GM23248 (cell line): Measurements from ENCODE around the gene HDAC7. TPM values are rescaled to one million over a fixed set of nuclear protein-coding genes. Genes with fewer than 3 reads are reported as not detected.

Experiments
- DNase-seq: peaks from one replicate; pipeline ENCODE4 v3.0.0-alpha.2; 2015
- H2AFZ ChIP-seq: fragments of 200-600 bp; sonication (generic); 2 replicates; pipeline ENCODE4 v1.6.1; 2016; ENCODE audit warnings: antibody characterized with exemption
- H3F3A ChIP-seq: fragments of 200-600 bp; sonication (generic); 2 replicates; pipeline ENCODE4 v1.6.1; 2016; ENCODE audit warnings: mild to moderate bottlenecking, antibody characterized with exemption, mixed run types; ENCODE audit not compliant: insufficient read depth
- H3K27ac ChIP-seq: fragments of 200-600 bp; sonication (generic); 2 replicates; pipeline ENCODE4 v1.5.1; 2016; ENCODE audit warnings: mild to moderate bottlenecking
- H3K27me3 ChIP-seq: fragments of 200-600 bp; sonication (generic); replicated peaks from 2 replicates; pipeline ENCODE4 v1.6.1; 2016; ENCODE audit warnings: mild to moderate bottlenecking; ENCODE audit not compliant: insufficient read depth
- H3K36me3 ChIP-seq: fragments of 200-600 bp; sonication (generic); 2 replicates; pipeline ENCODE4 v1.6.1; 2016; ENCODE audit warnings: low read depth, mild to moderate bottlenecking
- H3K4me1 ChIP-seq: fragments of 200-600 bp; sonication (generic); 2 replicates; pipeline ENCODE4 v1.6.1; 2016; ENCODE audit warnings: mild to moderate bottlenecking; ENCODE audit not compliant: insufficient read depth
- H3K4me2 ChIP-seq: fragments of 200-600 bp; sonication (generic); one replicate; pipeline ENCODE4 v1.6.1; 2016; ENCODE audit warnings: mild to moderate bottlenecking; ENCODE audit not compliant: unreplicated experiment
- H3K4me3 ChIP-seq: fragments of 200-600 bp; sonication (generic); 2 replicates; pipeline ENCODE4 v1.5.1; 2016; ENCODE audit warnings: mild to moderate bottlenecking
- H3K79me2 ChIP-seq: fragments of 200-600 bp; sonication (generic); 2 replicates; pipeline ENCODE4 v1.6.1; 2016; ENCODE audit warnings: mild to moderate bottlenecking; ENCODE audit not compliant: insufficient read depth
- H3K9ac ChIP-seq: fragments of 200-600 bp; sonication (generic); 2 replicates; pipeline ENCODE4 v1.6.1; 2016; ENCODE audit warnings: mild to moderate bottlenecking
- H3K9me2 ChIP-seq: fragments of 200-600 bp; sonication (generic); 2 replicates; pipeline ENCODE4 v1.6.1; 2016; ENCODE audit warnings: mixed run types, mild to moderate bottlenecking, moderate library complexity; ENCODE audit not compliant: insufficient read depth
- H3K9me3 ChIP-seq: fragments of 200-600 bp; sonication (generic); one replicate; pipeline ENCODE4 v1.6.1; 2017; ENCODE audit warnings: low read depth
- H4K20me1 ChIP-seq: fragments of 200-600 bp; sonication (generic); 2 replicates; pipeline ENCODE4 v1.6.0; 2016; ENCODE audit not compliant: insufficient read depth
- EZH2 ChIP-seq: fragments of 200-600 bp; sonication (generic); IDR thresholded peaks from 2 replicates; pipeline ENCODE4 v1.6.1; 2018; ENCODE audit warnings: antibody characterized with exemption, mild to moderate bottlenecking; ENCODE audit not compliant: insufficient read depth, poor library complexity, severe bottlenecking
- EZH2phosphoT487 ChIP-seq: fragments of 200-600 bp; sonication (generic); IDR thresholded peaks from 2 replicates; pipeline ENCODE4 v1.6.1; 2018; ENCODE audit warnings: antibody characterized with exemption, moderate library complexity, mild to moderate bottlenecking, low read depth; ENCODE audit not compliant: insufficient read depth
- WGBS, 2 experiments: methylation state at CpG; one replicate each; pipeline ENCODE4 v1.1.6; 2015 to 2017; ENCODE audit warnings: low lambda C conversion rate in 2 of 2, low coverage in 1 of 2; ENCODE audit errors: missing lambda C conversion rate in 2 of 2; 5-methylcytosine and 5-hydroxymethylcytosine counted together
- in situ Hi-C: fragments of 300-500 bp; cut with MboI; formaldehyde crosslinking; loops from 2 replicates; pipeline ENCODE4 v1.15.0; 2020
- polyA plus RNA-seq: library from polyadenylated mRNA; unstranded; fragments of >200 nt; fragmentation: Nextera tagmentation; extraction: Ambion mirVana; gene quantifications from 2 replicates; pipeline ENCODE4 v1.2.1, GENCODE V29; 2016
- total RNA-seq: library from RNA; depleted of rRNA; stranded (reverse); fragments of >200 nt; shearing (Covaris generic); gene quantifications from 2 replicates; pipeline ENCODE4 v1.2.3, GENCODE V29; 2014

The HDAC7 gene
- total and polyA plus RNA-seq, 2 experiments from 2014 or later, result 46.2 to 62.9 TPM

DNA sequence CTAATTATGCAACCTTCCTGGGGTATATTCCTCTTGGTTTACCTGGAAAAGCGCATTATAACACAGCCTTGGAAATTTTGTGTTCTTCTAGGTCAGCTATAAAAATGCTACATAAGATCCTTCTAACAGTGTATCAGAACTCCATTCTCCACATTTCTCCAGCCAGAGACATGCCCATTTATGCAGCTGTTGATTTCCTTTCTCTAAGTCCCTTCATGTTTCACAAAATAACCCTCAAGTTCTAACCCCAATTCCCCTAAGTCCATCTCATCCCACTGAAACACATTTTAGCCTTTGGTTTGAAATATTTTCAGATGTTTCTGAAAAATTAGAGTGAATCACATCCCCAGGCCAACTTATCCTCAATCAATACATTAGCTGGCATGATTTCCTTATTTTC lies 20.9 kb upstream of the HDAC7 start:
- DNase-seq, result no peak
- Histone ChIP-seq H4K20me1 (no peaks in the 10 kb centered on the region), H3F3A (peaks cover 14% of the 10 kb centered on the region; the same call in 1 of the 2 replicates), H3K9me3 (no peaks in the 10 kb centered on the region), H3K27ac (no peak overlapping the region), H2AFZ (no peak overlapping the region), H3K4me1 (peaks cover 5% of the 10 kb centered on the region; the same call in 1 of the 2 replicates), H3K4me3 (no peak overlapping the region), H3K9ac (no peak overlapping the region), H3K9me2 (no peaks in the 10 kb centered on the region), H3K4me2 (no peak overlapping the region), H3K27me3 (no peaks in the 10 kb centered on the region), H3K79me2 (no peaks in the 10 kb centered on the region), H3K36me3 (peaks cover 1% of the 10 kb centered on the region; the same call in 1 of the 2 replicates)
- in situ Hi-C loops, result no loop called here
- TF ChIP-seq EZH2phosphoT487 (no peak), EZH2 (no peak)
- 97 to 100% methylated on average over 1 of the region's 1 CpG for WGBS, 2 experiments

DNA sequence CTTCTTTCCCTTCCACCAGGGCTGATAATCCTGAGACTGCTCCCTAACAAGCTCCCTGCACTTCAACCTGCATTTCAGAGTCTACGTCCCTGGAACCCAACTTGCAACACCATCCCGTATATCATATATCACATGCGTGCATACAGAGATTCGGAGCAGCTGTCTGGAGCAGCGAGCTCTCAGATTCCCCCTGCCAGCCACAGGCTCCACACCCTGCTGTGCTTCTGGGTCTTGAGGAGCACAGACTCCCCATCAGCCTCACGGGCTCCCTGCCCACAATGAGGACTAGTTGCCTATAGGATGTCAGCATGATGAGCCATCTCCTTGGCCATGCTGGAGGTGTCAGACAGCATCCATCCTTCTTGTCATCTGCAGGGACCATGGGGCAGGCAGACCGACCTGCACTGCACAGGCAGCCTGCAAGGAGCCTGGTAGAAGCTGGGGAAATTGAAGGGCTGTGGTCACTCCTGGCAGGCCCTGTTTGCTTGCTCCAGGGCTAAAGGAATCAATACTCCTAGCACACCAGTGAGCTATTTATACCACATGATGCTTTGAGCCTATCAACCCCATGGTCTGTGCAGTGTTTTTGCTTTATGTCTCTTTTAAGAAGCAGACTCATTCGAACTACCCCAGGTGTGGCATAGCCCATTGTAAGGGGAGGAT lies 19.6 kb upstream of the HDAC7 start:
- peak; percentile 44 for DNase-seq

GRCh38 chr12:47838286-47838931 lies 18.7 kb upstream of the HDAC7 start:
- no peak overlapping the region for H3K27ac ChIP-seq
- H4K20me1 ChIP-seq, result no peaks in the 10 kb centered on the region
- peak; percentile 71 for DNase-seq
- in situ Hi-C loops, result loop anchor here (5.0 to 10.0 kb wide), 2 partner anchors 54 to 126 kb away; no protein-coding TSS in a partner anchor
- H3K36me3 ChIP-seq, result no peaks in the 10 kb centered on the region
- no peak overlapping the region for H3K4me3 ChIP-seq
- no peak overlapping the region for H2AFZ ChIP-seq
- peaks cover 14% of the 10 kb centered on the region; the same call in 1 of the 2 replicates for H3F3A ChIP-seq
- H3K4me2 ChIP-seq, result no peak overlapping the region
- H3K9ac ChIP-seq, result no peak overlapping the region
- no peaks in the 10 kb centered on the region for H3K9me2 ChIP-seq
- H3K9me3 ChIP-seq, result no peaks in the 10 kb centered on the region
- no peak for TF ChIP-seq EZH2
- no peak for TF ChIP-seq EZH2phosphoT487
- 32 to 35% methylated on average over 9 to 10 of the region's 10 CpGs for WGBS, 2 experiments
- no peaks in the 10 kb centered on the region for H3K27me3 ChIP-seq
- H3K79me2 ChIP-seq, result no peaks in the 10 kb centered on the region
- H3K4me1 ChIP-seq, result peaks cover 5% of the 10 kb centered on the region; the same call in 1 of the 2 replicates

More for the DNA sequence above, 19.6 kb upstream of the HDAC7 start:
- Histone ChIP-seq H3K9me2 (no peaks in the 10 kb centered on the region), H3K4me3 (no peak overlapping the region), H3F3A (peaks cover 14% of the 10 kb centered on the region; the same call in 1 of the 2 replicates), H4K20me1 (no peaks in the 10 kb centered on the region), H3K36me3 (no peaks in the 10 kb centered on the region), H3K27ac (no peak overlapping the region), H3K9me3 (no peaks in the 10 kb centered on the region), H3K9ac (no peak overlapping the region), H3K4me2 (no peak overlapping the region), H3K4me1 (peaks cover 5% of the 10 kb centered on the region; the same call in 1 of the 2 replicates), H2AFZ (no peak overlapping the region), H3K79me2 (no peaks in the 10 kb centered on the region), H3K27me3 (no peaks in the 10 kb centered on the region)
- in situ Hi-C loops, result loop anchor here (5.0 to 10.0 kb wide), 2 partner anchors 55 to 127 kb away; no protein-coding TSS in a partner anchor
- WGBS, 2 experiments, result 15 to 20% methylated on average over 8 of the region's 8 CpGs
- TF ChIP-seq EZH2phosphoT487 (no peak), EZH2 (no peak)

DNA sequence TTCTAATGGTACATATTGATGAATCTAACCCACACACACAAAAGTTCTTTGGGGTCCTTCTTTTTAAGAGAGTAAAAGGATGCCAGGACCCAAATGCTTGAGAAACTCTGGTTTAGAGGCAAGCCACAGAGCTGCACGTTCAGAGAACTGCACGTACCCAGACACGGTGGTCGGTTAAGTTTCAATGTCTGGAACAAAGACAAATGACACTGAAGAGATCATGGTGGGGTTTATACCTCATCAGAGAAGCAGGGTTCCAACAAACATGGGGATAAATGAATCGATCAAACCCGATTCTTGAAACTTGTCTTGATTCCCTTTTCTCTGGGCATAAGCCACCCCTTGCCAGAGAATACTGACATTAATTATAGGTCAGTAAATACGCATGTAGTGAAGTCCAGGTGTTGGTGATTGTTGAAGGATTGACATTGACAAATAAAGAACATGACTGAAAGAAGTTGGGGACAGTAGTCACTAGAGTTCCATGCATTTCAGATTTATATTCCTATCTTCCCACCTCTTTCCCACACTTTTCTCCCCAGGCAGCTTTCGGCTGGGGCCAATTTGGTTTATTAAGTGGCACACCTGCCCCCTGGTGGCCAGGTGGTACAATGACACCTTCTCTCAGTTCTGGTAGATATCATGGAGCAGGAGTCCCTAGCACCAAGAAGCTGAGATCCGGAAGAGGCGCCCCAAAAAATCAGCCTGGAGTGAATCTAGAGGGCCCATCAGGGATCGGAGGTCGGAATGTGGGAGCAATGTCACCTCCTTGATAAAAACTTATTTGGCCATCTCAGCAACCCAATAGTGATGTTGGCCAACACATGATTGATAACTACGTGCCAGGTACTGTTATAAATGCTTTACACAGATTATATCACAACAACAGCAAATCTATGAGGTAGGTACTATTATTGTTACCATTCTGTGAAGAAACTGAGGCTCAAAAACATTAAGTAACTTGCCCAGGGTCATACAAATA lies 17.8 kb upstream of the HDAC7 start:
- H3K27ac ChIP-seq, result no peak overlapping the region
- H3K4me3 ChIP-seq, result no peak overlapping the region
- H3K9me3 ChIP-seq, result no peaks in the 10 kb centered on the region
- H3K36me3 ChIP-seq, result no peaks in the 10 kb centered on the region
- no peak overlapping the region for H3K9ac ChIP-seq
- in situ Hi-C loops, result loop anchor here (5.0 to 10.0 kb wide), 2 partner anchors 53 to 125 kb away; no protein-coding TSS in a partner anchor
- WGBS, 2 experiments, result 52 to 53% methylated on average over 13 of the region's 13 CpGs
- H4K20me1 ChIP-seq, result no peaks in the 10 kb centered on the region
- H3K4me2 ChIP-seq, result no peak overlapping the region
- no peaks in the 10 kb centered on the region for H3K27me3 ChIP-seq
- H3F3A ChIP-seq, result peaks cover 14% of the 10 kb centered on the region; the same call in 1 of the 2 replicates
- H3K79me2 ChIP-seq, result no peaks in the 10 kb centered on the region
- H2AFZ ChIP-seq, result no peak overlapping the region
- no peak for TF ChIP-seq EZH2
- no peak for TF ChIP-seq EZH2phosphoT487
- no peaks in the 10 kb centered on the region for H3K9me2 ChIP-seq
- peak; percentile 75 for DNase-seq
- H3K4me1 ChIP-seq, result peaks cover 5% of the 10 kb centered on the region; the same call in 1 of the 2 replicates
